ENCODE results near the gene AQP12B.

AQP12B gene

DNA sequence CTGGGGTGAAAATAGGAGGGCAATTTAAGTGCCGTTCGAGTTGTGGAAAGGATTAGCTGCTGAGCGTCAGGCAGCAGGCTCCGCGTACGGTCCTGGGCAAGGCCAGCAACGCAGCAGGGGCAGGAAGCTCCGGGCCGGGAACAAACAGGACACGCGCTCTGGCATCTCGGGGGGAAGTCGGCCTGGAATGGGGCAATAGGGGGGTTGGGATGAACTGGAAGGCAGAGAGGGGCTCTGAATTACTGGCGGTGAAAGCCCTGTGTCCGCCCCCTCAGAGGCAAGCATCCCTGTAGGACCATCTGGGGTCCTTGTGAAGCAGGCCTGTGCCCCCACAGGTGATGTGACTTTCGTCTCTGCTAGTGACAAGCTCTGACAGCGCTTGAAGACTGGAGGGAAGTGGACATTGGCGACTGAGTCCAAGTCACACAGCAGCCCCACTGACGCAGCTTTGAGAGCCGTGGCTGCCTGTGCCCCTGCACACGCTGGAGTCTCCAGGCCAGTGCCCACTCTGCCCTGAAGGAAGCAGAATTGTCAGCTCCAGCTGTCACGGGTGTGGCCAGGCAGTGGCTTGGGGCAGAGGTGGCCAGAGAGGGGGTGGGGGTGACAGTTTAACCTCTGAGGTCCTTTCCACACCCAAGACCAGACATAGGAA is 35.1 kb downstream of the AQP12B start:
- DNase-seq, result no peak

DNA sequence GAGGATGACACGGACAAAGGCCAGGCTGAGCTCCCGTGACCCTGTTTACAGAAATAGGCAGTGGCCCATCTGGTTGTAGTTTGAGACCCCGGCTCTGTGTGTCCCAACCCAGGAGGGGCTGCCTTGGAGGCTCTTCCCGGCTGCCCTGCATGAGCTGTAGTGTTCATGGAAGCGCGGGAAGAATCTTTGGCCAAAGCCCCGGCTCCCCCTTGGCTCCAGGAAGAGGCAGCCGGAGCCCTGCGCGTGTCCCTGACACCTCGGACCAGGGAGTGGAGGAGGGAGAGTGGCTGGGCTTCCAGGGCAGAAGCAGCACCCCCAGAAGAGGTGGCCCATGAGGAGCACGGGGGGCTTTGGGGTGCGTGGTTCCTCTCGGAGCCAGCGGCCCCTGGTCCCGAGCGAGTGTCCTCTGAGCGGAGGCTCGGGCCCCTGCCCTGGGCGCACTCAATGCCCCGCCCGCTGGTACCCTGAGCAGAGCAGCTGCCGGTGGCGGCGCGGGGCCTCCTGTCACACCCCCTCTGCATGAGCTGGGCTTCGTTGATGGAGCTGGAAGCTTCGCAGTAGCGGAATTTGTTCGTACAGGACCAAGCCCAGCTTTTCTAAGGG is 35.7 kb downstream of the AQP12B start:
- no peak for DNase-seq

DNA sequence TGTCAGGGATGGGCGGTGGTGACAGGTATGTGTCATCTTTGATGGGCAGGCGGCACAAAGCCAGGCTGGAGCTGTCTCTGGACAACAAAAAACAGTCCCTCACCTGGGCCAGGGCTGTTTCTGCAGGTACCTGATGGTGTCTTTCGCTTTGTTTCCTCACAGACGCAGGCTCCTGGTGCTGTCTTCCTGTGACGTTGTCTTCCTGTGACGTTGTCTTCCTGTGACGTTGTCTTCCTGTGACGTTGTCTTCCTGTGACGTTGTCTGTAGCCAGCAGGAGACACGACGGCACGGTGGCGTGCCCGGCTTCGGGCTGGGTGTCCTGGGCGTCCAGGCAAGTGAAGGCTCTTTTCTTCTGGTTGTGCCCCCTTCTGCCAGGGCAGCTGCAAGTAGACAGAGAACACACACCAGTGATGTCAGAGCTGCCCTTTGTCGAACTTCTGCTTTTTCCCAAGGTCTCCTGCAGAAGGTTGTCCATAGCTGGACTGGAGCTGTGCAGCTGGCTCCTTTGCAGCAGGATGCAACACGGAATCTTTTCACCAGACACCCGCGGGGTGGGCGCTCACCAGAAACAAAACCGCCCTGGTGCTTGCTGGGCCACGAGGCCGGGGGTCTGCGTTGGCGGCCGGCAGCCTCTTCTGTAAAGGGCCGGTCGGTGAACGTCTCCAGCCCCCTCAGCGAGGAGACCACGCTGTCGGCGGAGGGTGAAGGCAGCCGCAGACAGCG is 36.3 kb downstream of the AQP12B start:
- no peak for DNase-seq

DNA sequence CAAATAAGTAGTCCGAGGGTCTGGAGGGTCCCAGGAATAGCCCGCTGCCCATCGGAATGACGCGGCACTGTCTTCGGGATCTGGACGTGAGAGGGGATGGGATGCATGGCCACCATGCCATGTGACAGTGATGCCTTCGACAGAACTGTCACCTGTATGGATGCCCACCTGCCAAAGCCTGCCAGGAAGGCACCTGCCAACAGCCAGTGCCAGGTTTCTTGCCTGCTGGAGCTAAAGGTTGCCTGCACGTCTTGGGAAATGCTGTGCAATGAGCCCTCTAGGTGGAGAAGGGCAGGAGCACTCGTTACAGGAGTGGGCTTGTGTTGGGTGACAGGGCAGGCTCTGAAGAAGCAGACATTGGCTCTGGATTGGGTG is 36.9 kb downstream of the AQP12B start:
- no peak for DNase-seq

DNA sequence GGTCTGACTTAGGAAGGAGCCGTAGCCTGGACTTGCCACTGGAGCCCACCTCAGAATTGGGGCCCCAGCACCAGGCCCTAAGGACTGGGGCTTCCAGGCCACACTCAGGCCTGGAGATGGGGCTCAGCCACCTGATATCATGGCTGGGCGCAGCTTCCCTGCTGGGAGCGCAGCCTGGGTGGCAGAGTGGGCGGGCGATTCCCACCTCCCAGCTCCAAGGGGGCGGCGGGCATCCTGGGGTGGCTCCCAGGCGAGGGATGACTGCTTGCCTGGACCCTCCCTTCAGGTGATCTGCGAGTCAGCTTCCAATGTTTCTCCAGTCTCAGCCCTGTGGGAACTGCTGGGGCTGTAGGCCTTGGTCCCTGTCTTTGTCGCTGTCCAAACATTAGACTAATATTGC is 37.3 kb downstream of the AQP12B start:
- no peak for DNase-seq

DNA sequence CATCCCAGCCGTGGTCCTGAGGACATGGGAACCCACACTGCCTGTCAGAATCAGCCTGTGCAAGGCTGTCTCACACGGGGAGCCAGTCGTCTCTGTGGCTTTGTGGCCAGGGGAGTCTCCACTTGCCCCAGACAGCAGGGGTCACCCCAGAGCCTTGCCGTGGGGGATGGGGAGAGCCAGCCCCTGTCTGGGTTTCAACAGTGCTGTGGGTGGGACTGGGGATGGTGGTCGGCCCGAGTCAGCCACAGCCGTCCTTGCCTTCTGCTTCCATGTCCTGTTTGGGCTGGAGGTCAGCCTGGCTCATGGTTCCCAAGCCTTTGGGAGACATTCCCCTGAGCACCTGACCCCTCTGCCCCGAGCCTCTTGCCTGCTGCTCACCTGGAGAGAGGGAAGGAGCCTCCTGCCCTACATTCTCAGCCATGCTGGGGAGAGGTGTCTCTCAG is 37.8 kb downstream of the AQP12B start:
- DNase-seq, result no peak

DNA sequence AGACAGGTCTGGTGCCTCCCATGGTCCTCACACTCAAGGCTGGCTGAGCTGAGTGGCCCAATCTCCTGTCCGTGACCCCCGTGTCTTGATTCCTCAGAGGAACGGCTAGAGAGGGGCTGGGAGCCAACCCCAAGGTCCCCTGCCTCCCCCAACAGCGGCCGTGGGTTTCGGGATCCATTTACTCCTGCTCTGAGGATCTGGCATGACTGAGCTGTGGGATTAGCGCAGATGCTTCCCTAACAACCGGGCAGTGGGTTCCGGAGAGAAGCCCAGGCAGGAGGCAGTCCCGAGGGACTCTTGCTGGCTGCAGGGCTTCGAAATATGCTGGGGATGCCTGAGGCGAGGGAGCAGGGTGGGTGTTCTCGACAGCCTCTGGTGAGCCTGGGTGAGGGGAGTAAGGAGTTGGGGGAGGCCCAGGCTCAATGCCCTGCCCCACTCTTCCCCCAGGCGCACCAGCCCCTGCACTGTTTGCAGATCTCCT is 38.5 kb downstream of the AQP12B start:
- DNase-seq, result no peak

DNA sequence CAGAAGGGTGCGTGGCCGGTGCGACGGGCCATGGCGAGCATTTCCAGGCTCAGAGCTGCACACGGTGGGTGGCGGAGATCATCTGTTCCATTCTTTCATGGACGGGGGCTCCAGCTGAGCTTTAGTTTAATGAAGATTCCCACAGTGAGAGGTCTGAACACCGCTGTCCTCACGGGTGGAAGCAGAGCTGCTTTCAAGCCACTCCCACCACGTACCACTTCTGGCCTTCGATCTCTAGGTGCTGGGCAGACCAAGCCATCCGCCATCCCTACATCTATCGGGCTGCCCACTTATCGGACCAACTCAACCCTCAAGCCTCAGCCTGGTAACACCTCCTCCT is 38.9 kb downstream of the AQP12B start:
- DNase-seq, result no peak

DNA sequence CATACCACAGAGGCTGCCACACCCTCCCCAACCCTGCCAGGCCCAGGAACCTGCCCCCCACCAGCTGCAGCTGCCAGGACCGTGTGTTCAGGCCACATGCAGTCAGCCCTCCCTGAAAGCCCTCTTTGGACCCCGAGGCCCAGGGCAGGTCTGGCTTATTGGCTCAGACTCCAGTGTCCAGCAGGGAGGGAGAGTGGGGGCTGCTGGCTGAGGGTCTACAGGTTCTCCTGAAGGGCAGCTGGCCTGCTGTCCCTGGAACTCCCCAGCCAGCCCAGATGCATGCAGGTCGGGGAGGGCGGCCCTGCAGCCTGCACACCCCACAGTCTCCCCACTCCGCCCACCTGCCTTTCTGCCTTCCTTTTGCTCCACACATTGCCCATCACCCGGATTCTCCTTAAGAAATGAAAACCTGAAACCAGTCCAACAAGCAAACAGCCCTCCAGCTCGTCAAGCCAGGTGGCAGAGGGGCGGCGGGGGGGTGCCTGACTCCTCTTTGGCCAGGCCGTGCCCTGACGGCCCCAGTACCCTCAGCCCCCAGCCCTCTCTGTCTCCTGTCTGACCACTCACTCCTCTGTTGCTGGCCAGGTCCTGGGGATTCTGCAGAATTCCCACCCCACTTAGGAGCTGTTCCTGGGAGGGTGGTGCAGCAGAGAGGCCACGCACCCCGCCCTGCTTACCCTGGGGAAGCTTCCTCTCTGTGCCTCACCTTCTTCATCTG is 39.4 kb downstream of the AQP12B start:
- DNase-seq, result no peak

DNA sequence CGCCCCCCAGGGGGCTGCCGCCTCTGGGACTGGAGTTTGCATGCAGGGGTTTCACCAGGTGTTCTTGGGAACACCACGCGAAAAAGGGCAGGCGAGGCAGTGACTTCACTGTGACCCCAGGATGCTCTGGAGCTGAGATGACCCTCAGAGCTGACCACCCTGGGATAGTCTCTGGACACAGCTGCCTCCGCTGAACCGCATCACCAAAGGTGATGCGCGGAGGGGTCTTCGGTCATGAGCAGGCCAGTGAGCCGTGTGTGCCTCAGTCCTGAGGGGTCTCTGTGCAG is 39.9 kb downstream of the AQP12B start:
- no peak for DNase-seq

DNA sequence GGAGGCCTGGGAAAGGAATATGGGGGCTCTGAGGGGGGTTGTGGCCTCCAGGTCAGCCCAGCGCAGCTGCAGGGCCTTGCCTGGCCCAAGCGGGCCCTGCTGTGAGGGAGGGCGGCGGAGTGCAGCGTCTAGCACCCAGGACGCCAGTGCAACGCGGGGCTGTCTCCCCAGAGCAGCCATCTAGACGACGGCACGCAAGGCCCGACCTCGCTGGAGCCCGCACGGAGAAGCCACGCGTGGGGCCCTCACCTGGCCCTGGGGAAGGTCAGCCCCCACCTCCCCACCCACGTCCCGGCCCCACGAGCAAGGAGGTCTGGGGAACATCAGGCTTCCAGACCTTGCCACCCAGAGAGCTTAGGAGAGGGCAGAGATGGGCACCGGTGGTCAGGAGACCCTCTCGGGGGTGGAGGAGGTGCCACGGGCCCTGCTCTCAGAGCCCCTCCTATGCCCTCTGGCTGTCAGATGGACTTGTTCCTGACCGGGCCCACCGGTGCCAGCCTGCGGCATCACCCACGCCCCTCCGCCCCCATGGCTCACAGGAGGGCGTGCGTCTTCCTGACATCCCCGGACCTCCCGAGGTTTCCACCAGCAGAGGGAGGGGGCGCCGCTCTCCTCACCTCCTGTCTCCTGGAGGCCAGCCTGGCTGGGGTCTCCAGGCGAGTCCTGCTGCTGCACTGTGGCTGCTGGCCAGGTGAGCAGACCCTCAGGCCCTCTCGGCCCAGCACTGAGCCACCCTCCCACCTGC is 40.5 kb downstream of the AQP12B start:
- DNase-seq, result no peak

DNA sequence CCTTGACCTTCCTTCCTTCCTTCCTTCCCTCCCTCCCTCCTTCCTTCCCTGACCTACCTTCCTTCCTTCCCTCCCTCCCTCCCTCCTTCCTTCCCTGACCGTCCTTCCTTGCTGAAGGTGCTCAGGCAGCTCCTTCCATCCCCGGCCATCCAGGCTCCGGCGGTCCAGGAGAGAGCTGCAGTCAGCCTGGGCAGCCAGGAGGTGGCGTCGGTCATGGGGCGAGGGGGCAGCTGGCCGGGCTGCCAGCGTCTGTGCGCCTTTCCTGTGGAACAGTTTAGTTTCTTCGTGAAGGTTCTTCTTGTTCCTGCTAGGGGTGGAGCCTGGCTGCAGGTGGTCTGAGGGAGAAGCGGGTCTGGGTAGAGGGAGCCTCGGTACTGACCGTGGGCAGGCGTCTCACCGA is 41.7 kb downstream of the AQP12B start:
- DNase-seq, result no peak

DNA sequence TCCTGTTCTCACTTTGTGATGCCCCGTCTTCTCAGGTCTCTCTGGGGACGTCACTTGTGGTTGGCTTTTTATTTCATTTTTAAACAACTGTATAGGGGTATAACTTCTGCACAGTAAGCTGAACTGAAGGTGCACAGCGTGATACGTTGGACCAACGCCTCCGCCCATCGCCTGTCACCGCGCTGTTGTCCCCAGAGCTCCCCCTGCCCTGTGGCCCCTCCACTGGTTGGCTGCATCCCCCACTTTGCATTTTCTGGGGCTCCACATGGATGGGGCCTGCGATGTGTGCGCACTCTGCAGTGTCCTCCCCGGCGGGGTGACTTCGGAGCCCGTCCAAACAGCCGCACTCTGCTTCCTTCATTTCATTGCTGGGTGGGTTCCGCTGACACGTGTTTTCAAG is 43.1 kb downstream of the AQP12B start:
- DNase-seq, result no peak

DNA sequence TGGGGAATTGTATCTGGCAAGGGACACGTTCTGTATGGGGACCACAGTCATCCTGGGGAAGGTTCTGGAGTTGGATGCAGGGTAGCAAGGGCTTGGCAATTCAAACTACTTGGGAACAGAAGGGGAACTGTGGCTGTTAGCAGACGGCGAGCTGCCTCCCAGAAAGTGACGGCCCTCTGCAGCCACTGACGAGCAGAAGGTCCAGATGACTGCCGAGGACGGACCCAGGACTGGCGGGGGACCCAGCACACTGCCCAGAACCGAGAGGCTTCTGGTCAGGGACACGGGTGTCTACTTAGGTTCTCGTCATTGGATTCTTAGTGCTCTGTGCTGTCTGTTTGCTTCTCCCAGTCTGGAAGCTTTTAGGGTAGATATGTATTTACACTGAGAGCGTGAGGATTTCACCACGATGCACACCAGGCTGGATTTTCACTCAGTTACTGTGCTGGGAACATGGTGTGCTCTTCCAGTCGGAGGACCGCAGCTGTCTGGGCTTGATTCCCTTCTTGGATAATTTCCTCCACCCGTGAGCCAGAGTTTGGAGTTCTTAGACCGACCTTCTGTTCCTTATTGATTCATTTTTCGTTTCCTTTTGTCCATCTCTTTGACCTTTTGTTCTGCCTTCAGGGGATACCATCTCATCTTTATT is 44.0 kb downstream of the AQP12B start:
- no peak for DNase-seq

DNA sequence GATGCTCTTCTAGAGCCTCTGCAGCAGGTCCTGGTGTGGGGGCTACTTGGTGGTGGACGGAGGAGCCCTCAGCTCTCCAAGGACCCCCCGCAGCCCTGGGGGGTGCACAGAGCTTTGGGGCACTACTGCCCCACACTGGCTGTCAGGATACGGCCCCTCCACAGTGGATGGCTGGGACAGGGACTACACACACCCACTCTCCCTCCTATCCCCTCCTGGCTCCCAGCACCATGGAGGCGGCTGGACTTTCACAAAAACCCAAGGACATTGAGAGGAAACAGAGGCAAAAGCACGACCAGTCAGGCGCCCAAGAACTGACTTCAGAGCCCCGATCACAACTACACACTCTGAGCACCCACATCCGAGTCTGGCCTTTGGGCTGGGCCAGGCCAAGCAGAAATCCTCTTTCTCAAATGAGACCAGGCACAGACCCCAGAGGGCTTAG is 44.8 kb downstream of the AQP12B start:
- DNase-seq, result no peak

DNA sequence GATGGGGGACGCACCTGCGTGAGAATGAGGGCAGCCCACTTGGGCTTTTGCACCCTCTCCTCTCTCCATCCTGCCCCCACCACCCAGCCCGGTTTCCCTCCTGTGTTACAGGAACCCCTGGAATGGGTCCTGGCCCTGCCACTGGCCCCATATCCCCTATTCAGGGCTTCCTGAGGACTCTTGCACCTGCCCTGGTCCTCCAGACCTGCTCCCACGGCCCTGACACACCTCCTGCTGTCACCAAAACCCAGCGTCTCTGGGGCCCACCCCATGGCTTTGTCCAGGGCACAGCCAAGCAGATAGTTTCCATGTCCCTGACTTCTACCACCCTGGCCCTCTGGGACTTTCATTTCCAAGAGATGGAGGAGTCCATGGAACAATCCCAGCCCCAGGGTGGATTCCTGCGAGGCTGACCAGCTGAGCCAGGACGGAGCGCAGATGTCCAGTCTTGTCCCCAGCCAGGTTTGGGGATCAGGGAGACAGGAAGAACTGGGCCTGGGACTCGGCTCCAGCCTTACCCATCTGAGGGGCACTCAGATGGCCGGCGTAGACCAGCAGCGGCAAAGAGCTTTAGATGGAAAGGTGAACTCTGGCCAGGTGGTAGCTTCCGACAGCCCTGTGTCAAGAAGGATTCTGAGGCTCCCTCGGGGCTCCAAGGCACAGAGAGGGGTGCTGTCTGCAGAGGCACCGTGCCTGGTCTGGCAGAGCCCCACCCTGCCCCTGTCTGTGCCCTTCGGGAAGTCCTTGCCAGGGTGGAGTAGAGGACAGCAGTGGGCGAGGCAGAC is 45.4 kb downstream of the AQP12B start:
- no peak for DNase-seq

DNA sequence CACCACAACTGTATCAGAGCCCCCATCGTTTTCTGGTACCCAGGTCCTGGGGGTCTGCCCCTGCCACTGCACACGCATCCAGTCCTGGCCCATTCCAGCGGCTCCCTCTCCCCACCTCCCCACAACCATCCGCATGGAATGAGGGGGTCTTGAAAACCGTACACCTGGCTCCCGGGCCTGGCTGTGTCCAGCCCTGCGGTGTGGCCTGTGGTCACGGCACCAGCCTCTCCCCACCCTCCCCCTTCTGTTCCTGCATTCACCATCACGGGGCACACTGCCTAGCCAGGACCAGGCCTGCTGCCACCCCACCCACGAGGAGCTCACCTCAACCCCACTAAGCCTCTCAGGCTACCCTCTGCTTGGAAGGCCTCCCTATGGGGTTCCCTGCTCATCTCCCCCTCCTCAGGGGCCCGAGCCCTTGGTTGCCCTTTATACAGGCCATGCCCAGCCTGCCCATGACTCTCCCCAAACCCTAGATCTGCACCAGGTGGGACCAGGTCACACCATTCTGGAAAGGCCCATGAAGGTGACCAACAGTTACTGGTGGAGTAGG is 46.0 kb downstream of the AQP12B start:
- no peak for DNase-seq

DNA sequence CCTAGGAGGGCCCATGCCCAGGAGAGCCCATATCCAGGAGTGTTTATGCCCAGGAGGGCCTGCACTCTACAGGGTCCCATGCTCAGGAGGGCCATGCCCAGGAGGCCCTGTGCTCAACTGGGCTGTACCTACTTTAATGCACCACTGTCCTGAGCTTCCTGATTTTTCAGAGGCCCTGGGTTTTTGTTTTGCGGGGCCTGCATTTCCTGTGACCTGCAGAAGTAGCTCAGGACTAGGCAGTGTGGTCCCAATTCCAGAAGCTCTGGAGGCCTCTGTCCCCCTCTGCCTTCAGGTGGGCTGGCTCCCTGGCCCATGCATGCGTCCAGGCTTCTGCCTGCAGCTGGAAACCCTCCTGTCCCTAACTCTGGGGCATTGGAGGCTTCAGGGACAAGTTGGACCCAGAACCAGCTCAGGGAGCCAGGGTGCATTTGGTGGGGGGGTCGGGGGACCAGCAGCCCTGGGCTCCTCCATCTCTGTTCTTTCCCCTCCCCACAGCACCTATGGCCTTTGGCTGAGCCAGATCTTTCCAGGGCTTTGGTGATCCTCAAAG is 46.6 kb downstream of the AQP12B start:
- DNase-seq, result no peak

DNA sequence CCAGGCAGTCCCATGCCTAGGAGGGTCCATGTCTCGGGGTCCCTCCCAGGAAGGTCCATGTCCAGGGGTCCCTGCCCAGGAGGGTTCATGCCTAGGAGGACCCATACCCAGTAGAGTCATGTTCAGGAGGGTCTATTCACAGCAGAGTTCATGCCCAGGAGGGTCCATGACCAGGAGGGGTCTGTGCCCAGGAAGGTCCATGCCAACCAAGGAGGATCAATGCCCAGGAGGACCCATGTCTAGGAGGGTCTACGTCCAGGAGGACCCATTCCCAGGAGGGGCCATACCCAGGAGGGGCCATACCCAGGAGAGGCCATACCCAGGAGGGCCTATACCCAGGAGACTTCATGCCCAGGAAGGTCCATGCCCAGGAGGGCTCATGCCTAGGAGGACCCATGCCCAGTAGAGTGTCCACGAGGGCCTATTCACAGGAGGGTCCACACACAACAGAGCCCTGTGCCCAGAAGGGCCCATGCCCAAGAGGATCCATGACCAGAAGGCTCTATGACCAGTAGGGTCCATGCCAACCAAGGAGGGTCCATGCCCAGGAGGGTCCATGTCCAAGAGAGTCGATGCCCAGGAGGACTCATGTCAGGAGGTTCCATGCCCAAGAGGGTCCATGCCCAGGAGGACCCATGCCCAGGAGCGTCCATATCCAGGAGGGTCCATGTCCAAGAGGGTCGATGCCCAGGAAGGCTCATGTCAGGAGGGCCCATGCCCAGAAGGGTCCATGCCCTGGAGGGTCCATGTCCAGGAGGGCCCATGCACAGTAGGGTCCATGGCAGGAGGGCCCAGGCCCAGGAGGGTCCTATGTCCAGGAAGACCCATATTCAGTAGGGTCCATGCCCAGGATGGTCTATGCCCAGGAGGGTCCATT is 47.3 kb downstream of the AQP12B start:
- no peak for DNase-seq

DNA sequence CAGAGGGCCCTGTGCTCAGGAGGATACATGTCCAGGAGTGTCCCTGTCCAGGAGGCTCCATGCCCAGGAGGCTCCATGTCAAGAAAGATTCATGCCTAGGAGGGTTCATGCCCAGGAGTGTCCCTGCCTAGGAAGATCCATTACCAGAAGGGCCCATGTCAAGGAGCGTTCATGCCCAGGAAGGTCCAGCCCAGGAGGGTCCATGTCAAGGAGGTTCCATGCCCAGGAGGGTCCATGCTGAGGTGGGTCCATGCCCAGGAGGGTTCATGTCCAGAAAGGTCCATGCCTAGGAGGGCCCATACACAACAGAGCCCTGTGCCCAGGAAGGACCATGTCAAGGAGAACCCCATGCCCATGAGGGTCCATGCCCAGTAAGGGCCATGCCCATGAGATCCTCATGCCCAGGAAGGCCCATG is 50.4 kb downstream of the AQP12B start:
- DNase-seq, result no peak

Measured in activated naive CD4-positive, alpha-beta T cell treated with Interleukin-2 at 50 U/mL for 16 hours (primary cell).